ENCODE results near the gene EDAR. TPM values are rescaled to one million over a fixed set of nuclear protein-coding genes. Genes with fewer than 3 reads are reported as not detected.
A peak's percentile ranks its signal among the peaks of the same experiment; 100 is the strongest.

EDAR gene
- polyA plus RNA-seq, 2 of the 4 experiments (the other 2 are of a cell fraction) = 0.05 to 0.26 TPM

GRCh38 chr2:108934583-108935245 is 54.3 kb downstream of the EDAR start:
- Histone ChIP-seq H3K4me2 (peak overlapping the region; percentile 32; the same call in 2 of the 3 replicates), H3K27ac (no peak overlapping the region), H3K4me1 (peaks cover 10% of the 10 kb centered on the region; the same call in 1 of the 3 replicates), H3K4me3 (no peak overlapping the region), H3K9me3 (no peaks in the 10 kb centered on the region)
- ATAC-seq (no peak), FAIRE-seq (no peak), DNase-seq (ENCODE audit: low read depth in 1 of 2, low spot score in 1 of 2) (no peak)
- WGBS (ENCODE audit: missing lambda C conversion rate) = 74% methylated on average over 14 of the region's 14 CpGs
- ChIA-PET POLR2A (no interaction called here), CTCF (no interaction called here)
- TF ChIP-seq ZFP36 (IDR thresholded peaks at IDR 0.05; ENCODE audit: borderline replicate concordance, partially characterized antibody) (no peak), MAFK (IDR thresholded peaks at IDR 0.05; ENCODE audit: partially characterized antibody) (peak; percentile 23)

GRCh38 chr2:108934151-108934550 is 54.9 kb downstream of the EDAR start:
- ChIA-PET POLR2A (no interaction called here), CTCF (no interaction called here)
- no peak for ATAC-seq
- no peak for TF ChIP-seq KDM1A (IDR thresholded peaks at IDR 0.05; ENCODE audit: low read depth)
- TF ChIP-seq TFCP2L1 (CRISPR knock-in tag; IDR thresholded peaks at IDR 0.05) = no peak
- no peak for TF ChIP-seq KDM5A (IDR thresholded peaks at IDR 0.05)
- TF ChIP-seq JUNB (IDR thresholded peaks at IDR 0.05) = no peak
- no peak for TF ChIP-seq RAD21 (conservative IDR thresholded peaks at IDR 0.05 in 1 of 2, IDR thresholded peaks at IDR 0.05 in 1 of 2)
- no peaks in the 10 kb centered on the region for H3K9me3 ChIP-seq
- no peak overlapping the region for H3K4me2 ChIP-seq
- H3K27ac ChIP-seq = no peak overlapping the region
- H3K4me3 ChIP-seq = no peak overlapping the region
- DNase-seq (ENCODE audit: low read depth in 1 of 2, low spot score in 1 of 2) = no peak
- 53% methylated on average over 7 of the region's 7 CpGs for WGBS (ENCODE audit: missing lambda C conversion rate)
- H3K4me1 ChIP-seq = peaks cover 10% of the 10 kb centered on the region; the same call in 1 of the 3 replicates
- no peak for FAIRE-seq

- Histone ChIP-seq H3K4me1 (peaks cover 10% of the 10 kb centered on the region; the same call in 1 of the 3 replicates), H3K4me3 (no peak overlapping the region), H3K9me3 (no peaks in the 10 kb centered on the region), H3K4me2 (no peak overlapping the region), H3K27ac (no peak overlapping the region)
- FAIRE-seq = no peak
- TF ChIP-seq EP300 (IDR thresholded peaks at IDR 0.05) = no peak
- TF ChIP-seq EHF (CRISPR knock-in tag; IDR thresholded peaks at IDR 0.05) = no peak
- TF ChIP-seq RAD21 (conservative IDR thresholded peaks at IDR 0.05 in 1 of 2, IDR thresholded peaks at IDR 0.05 in 1 of 2) = no peak
- TF ChIP-seq CTCF (IDR thresholded peaks at IDR 0.05) = no peak
- no peak for TF ChIP-seq HOXB5 (CRISPR knock-in tag; IDR thresholded peaks at IDR 0.05)
- TF ChIP-seq NPAS2 (CRISPR knock-in tag; IDR thresholded peaks at IDR 0.05; ENCODE audit: borderline replicate concordance) = no peak
- no peak for TF ChIP-seq BHLHE40 (IDR thresholded peaks at IDR 0.05; ENCODE audit: low read depth, low read length)
- no peak for TF ChIP-seq TFCP2L1 (CRISPR knock-in tag; IDR thresholded peaks at IDR 0.05)
- no peak for TF ChIP-seq FOXS1 (CRISPR knock-in tag; IDR thresholded peaks at IDR 0.05)
- TF ChIP-seq EHMT2 (IDR thresholded peaks at IDR 0.05; ENCODE audit: low read depth) = no peak
- TF ChIP-seq KDM5A (IDR thresholded peaks at IDR 0.05) = no peak
- TF ChIP-seq JUN (IDR thresholded peaks at IDR 0.05) = no peak
- TF ChIP-seq CBX8 (IDR thresholded peaks at IDR 0.05) = no peak
- TF ChIP-seq USF2 (IDR thresholded peaks at IDR 0.05) = no peak
- no peak for TF ChIP-seq SREBF2 (IDR thresholded peaks at IDR 0.05)
- no peak for TF ChIP-seq CEBPB (IDR thresholded peaks at IDR 0.05)
- no peak for TF ChIP-seq ZSCAN20 (CRISPR knock-in tag; IDR thresholded peaks at IDR 0.05)
- no peak for TF ChIP-seq ZC3H11A (IDR thresholded peaks at IDR 0.05)
- TF ChIP-seq CHD2 (IDR thresholded peaks at IDR 0.05; ENCODE audit: low read length, partially characterized antibody) = no peak
- ChIA-PET CTCF (no interaction called here), POLR2A (no interaction called here)
- 74% methylated on average over 8 of the region's 11 CpGs for WGBS (ENCODE audit: missing lambda C conversion rate)
- ATAC-seq = no peak
- no peak for DNase-seq (ENCODE audit: low read depth in 1 of 2, low spot score in 1 of 2)
Measured at GRCh38 chr2:108933691-108934117, 55.3 kb downstream of the EDAR start.
